GM18873 (cell line): ENCODE data around the gene GSK3A.

Experiments
- ATAC-seq: cut with Tn5 transposase; IDR thresholded peaks from one replicate; pipeline ENCODE4 v1.9.1; 2021; ENCODE audit warnings: mild to moderate bottlenecking, moderate library complexity, moderate number of reproducible peaks; ENCODE audit not compliant: unreplicated experiment, low FRiP score

Gene GSK3A

GRCh38 chr19:42281146-42281826 lies 38.9 kb upstream of the GSK3A start:
- ATAC-seq, result no peak

- ATAC-seq, result no peak
Observed at GRCh38 chr19:42280815-42281145, 38.4 kb upstream of the GSK3A start.

GRCh38 chr19:42279902-42280814 lies 37.8 kb upstream of the GSK3A start:
- ATAC-seq, result peak; percentile 32

DNA sequence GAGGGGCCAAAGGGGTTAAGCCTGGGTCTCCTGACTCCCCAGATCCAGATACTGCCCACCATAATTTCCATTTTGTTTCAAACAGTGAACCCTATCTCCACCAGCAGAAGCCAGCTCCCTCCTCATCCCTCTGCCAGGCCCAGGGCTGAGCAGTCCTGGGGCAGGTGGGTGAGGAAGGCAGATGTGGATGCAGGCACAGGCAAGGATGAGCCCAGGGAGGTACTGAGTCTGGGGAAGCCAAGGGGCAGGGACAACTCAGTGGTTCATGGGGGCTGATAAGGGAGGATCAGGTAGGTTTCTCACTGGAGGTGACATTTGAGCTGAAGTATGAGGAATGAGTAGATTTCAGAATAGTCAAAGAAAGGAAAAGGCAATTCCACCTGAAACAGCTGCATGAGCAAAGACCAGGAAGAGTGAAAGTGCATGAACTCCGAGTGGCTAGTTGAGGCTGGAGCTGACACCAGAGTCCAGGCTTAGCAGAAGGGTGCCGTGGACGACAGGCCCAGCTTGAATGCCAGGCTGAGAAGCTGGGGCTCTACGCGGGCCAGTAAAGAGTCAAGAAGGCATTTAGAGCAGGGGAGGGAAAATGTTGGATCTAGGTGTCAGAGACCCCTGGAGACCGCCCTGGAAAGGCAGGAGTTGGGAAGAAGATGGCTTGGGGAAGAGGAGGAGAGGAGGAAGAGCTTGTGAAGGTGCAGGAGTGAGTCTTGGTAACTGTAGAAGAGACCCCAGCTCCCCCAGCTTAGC lies 36.9 kb upstream of the GSK3A start:
- no peak for ATAC-seq

- no peak for ATAC-seq
Observed at GRCh38 chr19:42278452-42279154, 36.2 kb upstream of the GSK3A start.

GRCh38 chr19:42277821-42278451 lies 35.5 kb upstream of the GSK3A start:
- no peak for ATAC-seq

- no peak for ATAC-seq
Observed at GRCh38 chr19:42276821-42277220, 34.4 kb upstream of the GSK3A start.

DNA sequence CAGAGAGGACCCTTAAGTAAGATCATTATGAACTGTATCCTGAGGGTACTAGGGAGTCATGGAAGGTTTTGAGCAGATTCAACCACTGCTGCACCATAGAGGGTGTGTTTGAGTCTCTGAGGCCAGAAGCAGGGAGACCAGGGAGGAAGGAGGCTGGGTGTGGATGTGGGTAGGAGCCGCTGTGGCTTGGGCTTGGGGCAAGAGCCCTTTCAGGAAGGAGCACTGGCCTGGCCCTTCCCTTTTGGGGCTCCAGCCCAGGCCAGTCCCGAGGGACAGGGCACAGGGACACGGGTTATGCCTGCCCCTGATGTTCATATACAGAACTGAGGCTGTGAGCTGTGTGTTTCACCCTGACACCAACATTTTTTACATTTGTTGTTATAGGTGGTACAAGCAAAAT lies 33.9 kb upstream of the GSK3A start:
- no peak for ATAC-seq

GRCh38 chr19:42275517-42275916 lies 33.1 kb upstream of the GSK3A start:
- ATAC-seq, result no peak

DNA sequence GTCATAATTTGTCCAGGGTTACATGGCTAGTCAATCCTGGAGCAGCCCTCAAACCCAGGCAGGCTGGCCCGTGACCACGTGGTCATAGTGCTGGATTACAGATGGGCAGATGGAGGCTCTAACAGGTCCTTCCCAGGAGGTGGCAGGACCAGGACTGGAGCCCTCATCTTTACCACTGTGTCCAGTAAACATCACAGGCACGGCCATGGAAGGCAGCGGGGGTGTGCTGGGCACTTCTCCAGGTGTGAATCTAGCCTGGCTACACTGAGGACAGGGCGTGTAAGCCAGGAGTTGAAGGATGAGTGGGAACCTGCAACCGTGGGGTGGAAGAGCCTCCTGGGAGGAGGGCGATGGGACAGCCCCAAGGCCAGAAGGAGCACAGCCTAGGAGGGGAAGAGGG lies 32.7 kb upstream of the GSK3A start:
- ATAC-seq, result no peak

DNA sequence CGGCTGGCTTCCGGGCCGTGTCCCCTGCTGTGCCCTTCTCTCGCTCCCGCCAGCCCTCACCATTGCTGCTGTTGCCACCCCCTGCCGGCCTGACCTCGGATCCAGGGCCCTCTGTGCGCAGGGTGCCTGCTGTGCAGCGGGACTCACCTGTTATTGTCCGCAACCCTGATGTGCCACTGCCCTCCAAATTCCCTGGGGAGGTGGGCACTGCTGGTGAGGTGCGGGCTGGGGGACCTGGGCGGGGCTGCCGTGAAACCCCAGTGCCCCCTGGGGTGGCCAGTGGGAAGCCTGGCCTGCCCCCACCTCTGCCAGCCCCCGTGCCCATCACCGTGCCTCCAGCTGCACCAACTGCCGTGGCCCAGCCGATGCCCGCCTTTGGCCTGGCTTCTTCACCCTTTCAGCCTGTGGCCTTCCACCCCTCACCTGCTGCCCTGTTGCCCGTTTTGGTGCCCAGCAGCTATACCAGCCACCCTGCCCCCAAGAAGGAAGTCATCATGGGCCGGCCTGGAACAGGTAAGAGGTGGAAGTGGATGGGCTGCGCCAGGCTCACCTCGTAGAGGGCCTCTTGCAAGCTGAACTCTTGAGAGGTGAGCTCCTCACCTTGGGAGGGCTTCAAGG lies 31.8 kb upstream of the GSK3A start:
- ATAC-seq, result no peak

DNA sequence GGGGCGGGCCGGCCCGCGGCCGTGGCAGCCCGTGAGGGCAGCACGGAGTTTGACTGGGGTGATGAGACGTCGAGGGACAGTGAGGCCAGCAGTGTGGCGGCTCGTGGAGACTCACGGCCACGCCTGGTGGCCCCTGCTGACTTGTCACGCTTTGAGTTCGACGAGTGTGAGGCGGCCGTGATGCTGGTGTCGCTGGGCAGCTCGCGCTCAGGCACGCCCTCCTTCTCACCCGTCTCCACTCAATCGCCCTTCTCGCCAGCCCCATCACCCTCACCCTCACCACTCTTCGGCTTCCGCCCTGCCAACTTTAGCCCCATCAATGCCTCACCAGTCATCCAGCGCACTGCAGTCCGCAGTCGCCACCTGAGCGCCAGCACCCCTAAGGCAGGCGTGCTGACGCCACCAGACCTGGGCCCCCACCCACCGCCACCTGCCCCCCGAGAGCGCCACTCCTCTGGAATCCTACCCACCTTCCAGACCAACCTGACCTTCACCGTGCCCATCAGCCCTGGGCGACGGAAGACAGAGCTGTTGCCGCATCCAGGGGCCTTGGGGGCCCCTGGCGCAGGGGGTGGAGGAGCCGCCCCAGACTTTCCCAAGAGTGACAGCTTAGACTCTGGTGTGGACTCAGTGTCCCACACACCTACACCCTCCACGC lies 31.1 kb upstream of the GSK3A start:
- ATAC-seq, result no peak

DNA sequence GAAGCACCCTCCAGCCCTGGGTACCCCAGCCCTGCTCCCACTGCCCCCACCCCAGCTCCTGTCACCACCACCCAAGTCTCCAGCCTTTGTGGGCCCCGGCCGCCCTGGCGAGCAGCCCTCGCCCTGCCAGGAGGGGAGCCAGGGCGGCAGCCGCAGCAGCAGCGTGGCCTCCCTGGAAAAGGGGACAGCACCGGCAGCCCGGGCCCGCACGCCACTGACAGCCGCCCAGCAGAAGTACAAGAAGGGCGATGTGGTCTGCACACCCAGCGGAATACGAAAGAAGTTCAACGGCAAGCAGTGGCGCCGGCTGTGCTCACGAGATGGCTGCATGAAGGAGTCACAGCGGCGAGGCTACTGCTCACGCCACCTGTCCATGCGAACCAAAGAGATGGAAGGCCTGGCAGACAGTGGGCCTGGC lies 30.6 kb upstream of the GSK3A start:
- no peak for ATAC-seq

- no peak for ATAC-seq
Observed at GRCh38 chr19:42272535-42272897, 30.1 kb upstream of the GSK3A start.

- ATAC-seq, result no peak
Observed at GRCh38 chr19:42271861-42272534, 29.6 kb upstream of the GSK3A start.

DNA sequence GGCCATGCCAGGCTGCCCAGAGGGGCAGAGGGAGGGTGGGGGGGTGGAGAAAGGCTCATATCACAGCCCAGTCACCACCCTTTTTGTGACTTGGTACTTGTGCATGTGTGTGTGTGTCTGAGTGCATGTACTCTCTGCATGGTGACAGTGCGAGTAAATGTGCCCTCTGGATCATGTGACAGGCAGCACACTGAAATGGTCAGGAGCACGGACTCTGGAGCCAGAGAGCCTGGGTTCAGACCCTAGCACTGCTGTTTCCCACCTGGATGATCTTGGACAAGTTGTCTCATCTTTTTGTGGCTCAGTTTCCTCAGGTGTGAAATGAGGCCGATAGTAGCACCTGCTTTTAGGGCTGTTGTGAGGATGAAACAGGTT lies 28.6 kb upstream of the GSK3A start:
- ATAC-seq, result no peak

GRCh38 chr19:42270346-42271044 lies 28.1 kb upstream of the GSK3A start:
- no peak for ATAC-seq
